Measurements from ENCODE around the gene LCA5. TPM values are rescaled to one million over a fixed set of nuclear protein-coding genes. Genes with fewer than 3 reads are reported as not detected.

The LCA5 gene
- total and polyA plus RNA-seq, 2 donors (not counting 3 experiments of a cell fraction or from before 2014, with no cell fraction given), result 0.57 to 4.2 TPM

GRCh38 chr6:79450984-79451383 is 86.2 kb downstream of the LCA5 start:
- intact Hi-C loops (cut with micrococcal nuclease), result no loop called here
- no peak overlapping the region for H3K4me2 ChIP-seq (ENCODE audit: insufficient read depth, low read length)
- dilution Hi-C loops (cut with MboI; ENCODE audit: extremely low pct_ligation_motif_present, low sequenced_read_pairs), result no loop called here
- H3K4me1 ChIP-seq (ENCODE audit: control insufficient read depth, extremely low read depth, insufficient read depth, low read length), result no peaks in the 10 kb centered on the region
- CTCF ChIA-PET, result interaction anchor here (0.9 to 1.5 kb wide), 2 partner anchors 10 to 14 kb away, joined by 4 to 6 read pairs; no protein-coding TSS in a partner anchor
- H4K20me1 ChIP-seq (replicated peaks; ENCODE audit: control insufficient read depth, extremely low read depth, insufficient read depth, low read length), result no peaks in the 10 kb centered on the region
- no peak overlapping the region for H2AFZ ChIP-seq (ENCODE audit: low read depth, low read length)
- H3K4me3 ChIP-seq (replicated peaks in 1 of 3; ENCODE audit: insufficient read depth in 1 of 3, low read depth in 1 of 3, low read length in 3 of 3), result no peak overlapping the region
- H3K9ac ChIP-seq (replicated peaks; ENCODE audit: extremely low read depth, insufficient read depth, low read length), result no peak overlapping the region
- DNase-seq (ENCODE audit: low read depth, low spot score) (no peak), FAIRE-seq (no peak)
- H3K27ac ChIP-seq (ENCODE audit: insufficient read depth, low read depth, low read length), result no peak overlapping the region
- no peaks in the 10 kb centered on the region for H3K9me1 ChIP-seq (replicated peaks; ENCODE audit: control insufficient read depth, extremely low read depth, insufficient read depth, low read length)
- TF ChIP-seq JUN (IDR thresholded peaks at IDR 0.05; ENCODE audit: borderline replicate concordance, insufficient read depth, insufficient read length, low read depth) (no peak), EZH2 (IDR thresholded peaks at IDR 0.05; ENCODE audit: borderline replicate concordance, low read depth, low read length, severe bottlenecking) (no peak), GATA2 (IDR thresholded peaks at IDR 0.05; ENCODE audit: insufficient read depth, insufficient read length, low read depth, low read length) (no peak), FOS (IDR thresholded peaks at IDR 0.05; ENCODE audit: borderline replicate concordance, insufficient read depth, low read length) (no peak), MAX (IDR thresholded peaks at IDR 0.05; ENCODE audit: insufficient read depth, insufficient read length) (no peak), POLR2AphosphoS5 (IDR thresholded peaks at IDR 0.05; ENCODE audit: insufficient read depth, low read depth, low read length) (no peak)
- TF ChIP-seq, protein P1, sequence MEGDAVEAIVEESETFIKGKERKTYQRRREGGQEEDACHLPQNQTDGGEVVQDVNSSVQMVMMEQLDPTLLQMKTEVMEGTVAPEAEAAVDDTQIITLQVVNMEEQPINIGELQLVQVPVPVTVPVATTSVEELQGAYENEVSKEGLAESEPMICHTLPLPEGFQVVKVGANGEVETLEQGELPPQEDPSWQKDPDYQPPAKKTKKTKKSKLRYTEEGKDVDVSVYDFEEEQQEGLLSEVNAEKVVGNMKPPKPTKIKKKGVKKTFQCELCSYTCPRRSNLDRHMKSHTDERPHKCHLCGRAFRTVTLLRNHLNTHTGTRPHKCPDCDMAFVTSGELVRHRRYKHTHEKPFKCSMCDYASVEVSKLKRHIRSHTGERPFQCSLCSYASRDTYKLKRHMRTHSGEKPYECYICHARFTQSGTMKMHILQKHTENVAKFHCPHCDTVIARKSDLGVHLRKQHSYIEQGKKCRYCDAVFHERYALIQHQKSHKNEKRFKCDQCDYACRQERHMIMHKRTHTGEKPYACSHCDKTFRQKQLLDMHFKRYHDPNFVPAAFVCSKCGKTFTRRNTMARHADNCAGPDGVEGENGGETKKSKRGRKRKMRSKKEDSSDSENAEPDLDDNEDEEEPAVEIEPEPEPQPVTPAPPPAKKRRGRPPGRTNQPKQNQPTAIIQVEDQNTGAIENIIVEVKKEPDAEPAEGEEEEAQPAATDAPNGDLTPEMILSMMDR (IDR thresholded peaks at IDR 0.05; ENCODE audit: extremely low read depth in 1 of 2, insufficient read depth in 1 of 2, low read depth in 1 of 2, low read length in 2 of 2), result no peak
- POLR2A ChIA-PET, result no interaction called here
- BruUV-seq (replicated peaks), result no TSS peak
- H3K27me3 ChIP-seq (ENCODE audit: control insufficient read depth in 2 of 2, insufficient read depth in 2 of 2, low read length in 2 of 2), result no peaks in the 10 kb centered on the region
- H3K9me3 ChIP-seq (replicated peaks; ENCODE audit: control insufficient read depth, insufficient read depth, low read length), result no peaks in the 10 kb centered on the region
- H3K36me3 ChIP-seq (ENCODE audit: control insufficient read depth in 2 of 2, extremely low read depth in 1 of 2, insufficient read depth in 2 of 2, low read length in 2 of 2), result no peaks in the 10 kb centered on the region
- no peaks in the 10 kb centered on the region for H3K79me2 ChIP-seq (ENCODE audit: control insufficient read depth, insufficient read depth, low read length)

Data from endothelial cell of umbilical vein (primary cell).